Measurements from ENCODE around the gene SYVN1. TPM values are rescaled to one million over a fixed set of nuclear protein-coding genes. Genes with fewer than 3 reads are reported as not detected.

Gene SYVN1
- total RNA-seq, 1 donor from 2014 or later, result 42.5 TPM

GRCh38 chr11:65083134-65083833 is 51.0 kb downstream of the SYVN1 start:
- Histone ChIP-seq H3K9me3 (no peaks in the 10 kb centered on the region), H3K36me3 (peaks cover 0 to 17% of the 10 kb centered on the region in 2 donors), H3K4me1 (peaks cover 18% of the 10 kb centered on the region), H3K27ac (peak overlapping the region; percentile 87), H3K27me3 (no peaks in the 10 kb centered on the region), H3K4me3 (peak overlapping the region; percentile 59 to 77)
- intact Hi-C loops (cut with DNase I), result no loop called here
- DNase-seq (ENCODE audit: extremely low spot score in 2 of 2), result no peak
- no peak for TF ChIP-seq POLR2AphosphoS5 (IDR thresholded peaks at IDR 0.05; ENCODE audit: insufficient read depth in 1 of 2, low read depth in 1 of 2)
- TF ChIP-seq POLR2A (IDR thresholded peaks at IDR 0.05), result no peak
- TF ChIP-seq, protein P1, sequence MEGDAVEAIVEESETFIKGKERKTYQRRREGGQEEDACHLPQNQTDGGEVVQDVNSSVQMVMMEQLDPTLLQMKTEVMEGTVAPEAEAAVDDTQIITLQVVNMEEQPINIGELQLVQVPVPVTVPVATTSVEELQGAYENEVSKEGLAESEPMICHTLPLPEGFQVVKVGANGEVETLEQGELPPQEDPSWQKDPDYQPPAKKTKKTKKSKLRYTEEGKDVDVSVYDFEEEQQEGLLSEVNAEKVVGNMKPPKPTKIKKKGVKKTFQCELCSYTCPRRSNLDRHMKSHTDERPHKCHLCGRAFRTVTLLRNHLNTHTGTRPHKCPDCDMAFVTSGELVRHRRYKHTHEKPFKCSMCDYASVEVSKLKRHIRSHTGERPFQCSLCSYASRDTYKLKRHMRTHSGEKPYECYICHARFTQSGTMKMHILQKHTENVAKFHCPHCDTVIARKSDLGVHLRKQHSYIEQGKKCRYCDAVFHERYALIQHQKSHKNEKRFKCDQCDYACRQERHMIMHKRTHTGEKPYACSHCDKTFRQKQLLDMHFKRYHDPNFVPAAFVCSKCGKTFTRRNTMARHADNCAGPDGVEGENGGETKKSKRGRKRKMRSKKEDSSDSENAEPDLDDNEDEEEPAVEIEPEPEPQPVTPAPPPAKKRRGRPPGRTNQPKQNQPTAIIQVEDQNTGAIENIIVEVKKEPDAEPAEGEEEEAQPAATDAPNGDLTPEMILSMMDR (IDR thresholded peaks at IDR 0.05), result no peak

GRCh38 chr11:65078786-65079342 is 55.5 kb downstream of the SYVN1 start:
- Histone ChIP-seq H3K36me3 (no peaks in the 10 kb centered on the region), H3K27me3 (no peaks in the 10 kb centered on the region), H3K4me1 (peaks cover 6% of the 10 kb centered on the region), H3K4me3 (no peak overlapping the region), H3K27ac (no peak overlapping the region), H3K9me3 (no peaks in the 10 kb centered on the region)
- DNase-seq (ENCODE audit: extremely low spot score in 2 of 2), result no peak
- TF ChIP-seq POLR2AphosphoS5 (IDR thresholded peaks at IDR 0.05; ENCODE audit: insufficient read depth in 1 of 2, low read depth in 1 of 2) (no peak), POLR2A (IDR thresholded peaks at IDR 0.05) (no peak)
- TF ChIP-seq, protein P1 (IDR thresholded peaks at IDR 0.05), result no peak
- intact Hi-C loops (cut with DNase I), result no loop called here

GRCh38 chr11:65078151-65078550 is 56.2 kb downstream of the SYVN1 start:
- H3K4me3 ChIP-seq, result no peak overlapping the region
- no peak overlapping the region for H3K27ac ChIP-seq
- H3K4me1 ChIP-seq, result peaks cover under 1% of the 10 kb centered on the region
- intact Hi-C loops (cut with DNase I), result no loop called here
- TF ChIP-seq POLR2A (IDR thresholded peaks at IDR 0.05), result no peak
- TF ChIP-seq, protein P1 (IDR thresholded peaks at IDR 0.05), result peak in 1 of 3 experiments; percentile 36
- H3K9me3 ChIP-seq, result no peaks in the 10 kb centered on the region
- H3K36me3 ChIP-seq, result no peaks in the 10 kb centered on the region
- no peaks in the 10 kb centered on the region for H3K27me3 ChIP-seq
- no peak for DNase-seq (ENCODE audit: extremely low spot score in 2 of 2)

DNA sequence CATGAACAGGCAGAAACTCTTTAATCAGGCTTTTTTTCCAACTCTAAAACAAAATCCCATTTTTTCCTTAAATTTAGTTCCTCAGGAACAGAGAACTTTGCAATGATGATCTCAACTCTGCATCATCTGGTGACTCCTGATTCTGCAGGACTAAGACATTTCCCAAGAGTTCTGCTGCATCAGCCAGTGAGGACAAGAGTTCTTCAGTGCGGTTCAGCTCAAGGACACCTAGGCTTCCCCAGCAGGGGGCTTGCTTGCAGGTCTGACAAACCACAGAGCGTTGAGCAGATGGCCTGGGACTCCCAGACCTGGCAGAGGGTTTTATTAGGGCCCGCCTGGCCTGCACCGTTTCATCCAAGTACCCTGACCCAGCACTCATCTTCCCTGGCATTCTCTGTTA is 56.9 kb downstream of the SYVN1 start:
- intact Hi-C loops (cut with DNase I), result no loop called here
- no peak overlapping the region for H3K4me3 ChIP-seq
- TF ChIP-seq POLR2A (IDR thresholded peaks at IDR 0.05), result no peak
- no peak for TF ChIP-seq POLR2AphosphoS5 (IDR thresholded peaks at IDR 0.05; ENCODE audit: insufficient read depth in 1 of 2, low read depth in 1 of 2)
- TF ChIP-seq, protein P1 (IDR thresholded peaks at IDR 0.05), result no peak
- H3K4me1 ChIP-seq, result no peaks in the 10 kb centered on the region
- no peaks in the 10 kb centered on the region for H3K27me3 ChIP-seq
- H3K9me3 ChIP-seq, result no peaks in the 10 kb centered on the region
- H3K36me3 ChIP-seq, result no peaks in the 10 kb centered on the region
- DNase-seq (ENCODE audit: extremely low spot score in 2 of 2), result no peak
- no peak overlapping the region for H3K27ac ChIP-seq

Small RNAs within 50 kb of the gene (microRNA-seq; reads per million reads assigned to microRNA genes)
- not detected for gene MIR6751 (ENCODE audit: borderline number of aligned reads, borderline replicate concordance)

Small RNAs within 50 kb of the gene (small RNA-seq; reads per million reads assigned to genes)
- gene HIGD1AP10 (not detected), gene PDCL2P2 (not detected), gene RNU2-23P (not detected)

Other genes starting within 250 kb of the SYVN1 start
- gene ATG2A, start 217.3 kb downstream of the SYVN1 start, total RNA-seq, result 27.0 TPM
- gene PPP2R5B, start 209.8 kb downstream of the SYVN1 start, total RNA-seq, result 16.9 TPM
- gene GPHA2, start 198.6 kb downstream of the SYVN1 start, total RNA-seq, result not detected
- not detected for gene MAJIN, start 162.4 kb downstream of the SYVN1 start, total RNA-seq
- not detected for gene BATF2, start 137.5 kb downstream of the SYVN1 start, total RNA-seq
- gene ARL2, start 120.4 kb downstream of the SYVN1 start, total RNA-seq, result 112 TPM
- gene SNX15, start 107.1 kb downstream of the SYVN1 start, total RNA-seq, result 24.1 TPM
- 11.8 TPM for gene SAC3D1, start 93.3 kb downstream of the SYVN1 start, total RNA-seq
- 30.7 TPM for gene NAALADL1, start 76.0 kb downstream of the SYVN1 start, total RNA-seq
- 3.7 TPM for gene CDCA5, start 50.5 kb downstream of the SYVN1 start, total RNA-seq
- 50.8 TPM for gene ZFPL1, start 50.3 kb downstream of the SYVN1 start, total RNA-seq
- 191 TPM for gene VPS51, start 38.3 kb downstream of the SYVN1 start, total RNA-seq
- 37.6 TPM for gene TM7SF2, start 22.6 kb downstream of the SYVN1 start, total RNA-seq
- 15.7 TPM for gene ZNHIT2, start 16.8 kb downstream of the SYVN1 start, total RNA-seq
- gene FAU, start 12.4 kb downstream of the SYVN1 start, total RNA-seq, result 1,228 TPM
- gene MRPL49, start 12.2 kb downstream of the SYVN1 start, total RNA-seq, result 43.5 TPM
- not detected for gene SPDYC, start 35.7 kb upstream of the SYVN1 start, total RNA-seq
- 302 TPM for gene CAPN1, start 47.4 kb upstream of the SYVN1 start, total RNA-seq
- gene POLA2, start 127.4 kb upstream of the SYVN1 start, total RNA-seq, result 9.6 TPM
- gene CDC42EP2, start 180.3 kb upstream of the SYVN1 start, total RNA-seq, result 27.7 TPM
- gene DPF2, start 199.3 kb upstream of the SYVN1 start, total RNA-seq, result 33.1 TPM
- not detected for gene TIGD3, start 220.2 kb upstream of the SYVN1 start, total RNA-seq
- 2.2 TPM for gene SLC25A45, start 248.1 kb upstream of the SYVN1 start, total RNA-seq